ENCODE measurements around the gene NOS1AP.
A peak's percentile ranks its signal among the peaks of the same experiment; 100 is the strongest.
"Not testable (repeated sequence)": the region's sequence is repeated elsewhere in the genome, so short reads cannot be mapped to it uniquely, and the experiment has no call there.

NOS1AP gene

DNA sequence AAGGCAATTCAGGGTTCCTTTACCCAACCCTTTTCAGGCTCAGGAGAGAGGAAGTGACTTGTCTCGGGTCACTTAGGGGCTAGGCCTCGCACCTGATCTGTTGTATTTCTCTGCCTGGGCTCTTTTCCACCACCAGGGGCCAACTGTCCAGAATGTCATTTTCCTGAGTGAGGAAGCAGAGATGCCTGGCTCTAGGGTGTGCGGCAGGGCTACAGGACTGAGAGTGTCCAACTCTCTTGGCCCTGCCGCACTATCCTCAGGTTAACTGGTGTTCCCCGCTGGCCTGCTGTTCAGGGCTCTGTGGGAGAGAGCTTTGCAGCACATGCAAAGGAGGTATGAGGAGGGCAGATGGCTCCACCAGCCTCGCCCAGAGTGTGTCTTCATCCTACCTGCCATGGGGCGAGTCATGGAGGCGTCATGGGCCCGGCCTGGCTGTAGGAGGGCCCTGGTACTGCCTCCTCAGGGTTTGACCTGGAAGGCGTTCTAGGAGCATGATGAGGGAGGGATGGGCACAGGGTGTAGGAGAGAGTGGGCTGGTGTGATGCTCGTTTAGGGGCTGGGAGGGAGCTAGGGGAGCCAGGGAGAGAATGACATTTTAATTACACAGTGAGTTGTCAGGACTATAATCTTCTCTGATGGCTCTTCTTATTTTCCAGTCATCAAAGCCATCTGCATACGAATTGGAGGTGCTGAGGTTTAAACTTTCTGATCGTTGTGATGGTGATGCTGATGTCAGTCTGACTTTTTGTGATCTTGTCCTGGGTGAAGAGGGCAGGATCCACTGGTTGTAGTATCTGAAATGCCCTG is 128.3 kb downstream of the NOS1AP start:
- DNase-seq = no peak

DNA sequence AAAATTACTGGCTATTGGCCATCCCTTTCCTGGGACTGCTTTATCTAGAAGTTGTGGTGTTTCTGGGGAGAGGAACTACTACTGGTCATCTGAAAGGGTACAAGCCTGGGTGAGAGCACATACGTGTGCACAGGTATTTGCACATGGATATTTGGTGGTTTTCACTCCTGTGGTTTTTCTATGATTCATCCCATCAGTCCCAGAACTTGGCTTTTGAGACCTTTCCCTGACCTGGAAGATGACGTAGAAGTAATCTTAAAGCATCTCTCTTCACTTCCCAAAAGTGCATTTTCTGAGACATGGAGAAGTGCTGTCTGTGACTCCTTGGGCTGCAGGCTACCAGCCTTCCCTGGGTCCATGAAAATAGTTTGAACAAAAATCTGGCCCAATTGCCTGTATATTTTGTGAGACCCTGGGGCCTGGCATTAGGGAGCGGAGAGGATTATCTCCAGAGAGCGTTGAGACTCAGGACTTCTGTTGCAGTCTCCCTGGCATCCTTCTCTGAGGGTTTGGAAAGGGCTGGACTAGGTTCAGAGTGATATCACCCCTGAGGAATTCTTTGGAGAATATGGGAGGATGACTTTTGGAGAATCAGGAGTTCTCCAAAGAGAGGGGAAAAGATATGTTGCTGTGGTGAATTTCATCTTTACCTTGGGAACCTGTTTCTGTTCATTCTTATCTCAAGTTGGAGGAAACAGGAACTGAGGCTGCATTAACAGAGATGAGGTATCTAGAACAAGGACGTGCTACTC is 130.8 kb downstream of the NOS1AP start:
- DNase-seq = no peak

DNA sequence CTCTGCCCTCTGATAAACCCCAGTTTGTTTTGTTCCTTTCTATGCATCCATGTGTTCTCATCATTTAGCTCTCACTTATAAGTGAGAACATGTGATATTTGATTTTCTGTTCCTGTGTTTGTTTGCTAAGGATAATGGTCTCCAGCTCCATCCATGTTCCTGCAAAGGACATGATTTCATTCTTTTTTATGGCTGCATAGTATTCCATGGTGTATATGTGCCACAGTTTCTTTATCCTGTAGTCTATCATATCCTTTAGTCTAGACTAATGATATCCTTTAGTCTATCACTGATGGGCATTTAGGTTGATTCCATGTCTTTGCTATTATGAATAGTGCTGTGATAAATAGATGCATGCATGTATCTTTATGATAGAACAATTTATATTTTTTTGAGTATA is 131.6 kb downstream of the NOS1AP start:
- not testable (repeated sequence) for DNase-seq

DNA sequence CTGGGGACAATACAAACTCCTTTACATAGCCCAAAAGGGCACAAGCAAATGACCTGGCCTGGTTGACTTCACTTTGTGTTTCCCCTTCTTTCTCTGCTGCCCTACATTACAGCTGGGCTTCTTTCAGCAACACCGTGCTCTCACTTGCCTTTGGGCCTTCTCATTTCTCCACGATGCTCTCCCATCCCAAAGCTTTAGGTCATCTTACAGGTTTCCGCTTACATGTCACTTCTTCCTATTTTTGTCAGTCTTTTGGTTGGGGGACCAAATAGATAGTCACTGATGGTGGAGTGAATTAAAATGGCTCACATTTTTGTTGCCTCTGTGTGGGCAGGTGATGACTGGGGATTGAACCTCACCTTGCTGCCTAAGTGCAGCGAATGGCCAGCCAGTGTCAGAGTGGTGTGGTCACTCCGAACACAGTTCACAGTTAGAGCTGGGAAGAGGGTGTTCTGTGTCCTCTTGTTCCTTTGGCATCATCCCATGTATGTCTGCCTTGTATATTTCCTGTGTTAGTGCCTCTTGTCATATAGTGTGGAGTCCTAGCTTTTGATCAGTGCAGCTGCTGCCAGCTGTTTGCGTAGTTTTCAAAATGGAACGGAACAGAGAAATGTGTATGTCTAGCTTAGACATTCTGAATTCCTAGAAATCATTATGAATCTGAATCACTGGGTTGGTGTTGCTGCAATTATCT is 134.8 kb downstream of the NOS1AP start:
- no peak for DNase-seq

DNA sequence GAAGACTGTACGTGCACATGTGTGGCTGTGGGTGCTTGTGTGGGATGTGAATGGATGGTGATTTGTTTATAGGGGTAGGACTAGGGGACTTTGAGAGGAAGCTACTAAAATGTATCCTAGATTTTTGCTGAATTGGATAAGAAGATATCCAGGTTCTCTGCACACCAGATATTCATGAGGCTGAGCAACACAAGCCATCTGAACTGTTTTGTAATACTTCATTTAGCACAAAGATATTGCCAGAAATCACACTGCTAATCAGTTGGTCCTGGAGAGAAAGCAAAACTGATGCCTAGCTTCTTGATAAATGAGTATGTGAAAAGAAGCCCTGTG is 135.3 kb downstream of the NOS1AP start:
- no peak for DNase-seq

DNA sequence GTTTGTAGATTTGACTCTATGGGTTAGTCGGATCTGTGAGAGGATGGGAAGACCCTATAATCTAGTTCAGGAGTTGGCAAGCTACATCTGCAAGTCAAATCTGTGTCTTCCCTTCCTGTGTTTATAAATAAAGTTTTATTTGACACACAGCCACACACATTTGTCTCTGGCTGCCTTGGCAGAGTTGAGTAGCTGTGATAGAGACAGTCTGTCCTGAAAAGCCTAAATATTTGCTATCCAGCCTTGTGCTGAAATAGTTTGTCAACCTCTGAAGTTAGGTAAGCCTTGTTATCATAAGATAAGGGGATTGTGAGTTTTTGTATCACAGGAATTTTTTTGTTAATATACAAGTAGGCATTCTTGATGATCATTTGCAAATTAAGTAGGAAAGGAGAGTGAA is 136.8 kb downstream of the NOS1AP start:
- no peak for DNase-seq

DNA sequence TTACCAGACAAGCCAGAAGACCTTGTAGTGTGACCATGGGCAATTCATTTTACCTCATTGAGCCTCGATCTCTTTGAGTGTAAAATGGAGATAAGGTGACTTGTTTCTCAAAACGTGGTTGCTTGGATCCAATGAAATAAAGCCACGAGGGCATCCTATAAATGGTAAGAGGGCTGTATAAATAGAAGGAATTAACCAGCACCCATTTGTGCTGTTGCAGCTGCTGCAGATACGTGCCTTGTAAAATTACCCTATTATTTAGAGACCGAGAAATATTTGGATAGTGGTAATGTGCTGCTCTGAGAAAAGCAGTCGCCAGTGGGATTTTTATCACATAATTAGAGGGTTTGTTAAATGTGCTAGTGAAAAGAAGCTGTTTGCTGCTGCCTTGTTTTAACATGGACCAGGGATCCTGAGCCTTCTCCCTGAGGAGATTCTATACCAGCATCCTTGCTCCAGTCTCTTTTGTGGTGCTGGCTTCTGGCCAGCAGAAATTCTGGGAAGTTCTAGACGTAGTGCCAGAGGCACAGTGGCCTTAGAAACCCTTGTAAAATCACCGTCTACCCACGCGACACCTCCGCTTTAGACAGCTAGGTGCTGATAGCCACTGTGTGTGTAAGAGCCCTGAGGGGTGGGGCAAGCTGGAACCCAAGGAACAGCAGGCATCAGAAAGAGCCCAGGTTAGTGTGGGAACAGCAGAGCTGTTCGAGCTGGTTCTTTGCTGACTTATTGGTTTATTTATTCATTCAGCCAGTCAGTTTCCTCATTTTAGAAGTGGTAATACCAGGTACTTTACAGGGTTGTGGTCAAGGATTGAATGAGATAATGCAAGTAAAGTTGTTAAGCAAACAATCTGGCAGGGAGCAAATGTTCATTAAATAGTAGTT is 137.5 kb downstream of the NOS1AP start:
- DNase-seq = peak; percentile 38

DNA sequence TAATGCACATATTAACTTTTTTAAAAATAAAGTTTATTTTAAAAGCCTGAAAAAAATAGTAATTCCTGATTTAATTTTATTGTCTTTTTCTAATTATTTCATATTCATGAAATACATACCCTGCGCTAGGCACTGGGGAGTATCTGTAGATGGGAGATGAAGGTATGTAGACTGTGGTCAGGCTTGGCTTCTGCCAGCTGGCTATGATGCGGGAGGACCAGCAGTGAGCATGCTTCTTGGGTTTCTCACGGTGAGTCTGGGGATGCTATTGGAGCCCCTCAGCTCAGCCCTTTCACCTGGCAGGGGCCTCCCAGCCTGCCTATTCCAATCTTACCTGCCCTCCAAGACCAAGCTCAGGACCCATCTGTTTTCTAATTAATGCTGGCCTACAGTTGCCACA is 138.4 kb downstream of the NOS1AP start:
- no peak for DNase-seq

DNA sequence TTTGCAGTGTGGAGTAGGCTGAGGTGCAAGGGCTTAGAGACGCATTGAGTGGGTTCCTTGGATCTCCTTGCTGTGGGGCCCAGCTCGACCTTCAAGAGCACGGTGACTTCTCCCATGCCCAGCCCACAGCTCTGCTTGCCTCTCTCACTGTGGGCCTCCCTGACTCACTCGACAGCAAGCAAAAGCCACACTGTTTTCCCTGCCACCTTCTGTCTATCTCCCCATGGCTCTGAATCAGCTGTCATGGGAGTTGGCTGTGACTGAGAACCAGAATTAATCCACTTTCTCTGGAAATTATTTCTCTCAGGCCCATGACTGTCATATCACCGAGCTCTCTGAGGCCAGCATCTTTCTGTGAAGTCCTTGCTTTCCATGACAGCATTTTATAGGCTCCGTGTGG is 140.7 kb downstream of the NOS1AP start:
- DNase-seq = no peak

DNA sequence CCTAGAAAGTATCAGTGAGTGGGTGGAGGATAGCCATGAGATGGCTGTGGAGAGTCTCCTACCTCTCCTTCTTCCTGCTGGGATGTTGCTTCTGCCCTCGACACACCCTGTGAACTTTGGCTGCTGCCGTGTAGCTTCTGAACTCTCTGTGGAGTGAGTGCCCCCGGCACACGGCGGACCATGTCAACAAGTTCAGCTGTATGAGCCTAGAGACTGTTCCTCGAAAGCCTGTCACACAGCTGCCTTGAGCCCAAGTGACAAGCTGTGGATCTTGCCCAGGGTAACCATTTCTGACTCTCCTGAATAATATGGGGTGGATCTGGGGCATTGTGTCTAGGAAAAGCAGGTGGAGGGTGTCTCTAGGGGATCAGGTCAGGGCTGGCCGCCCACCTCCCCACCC is 143.2 kb downstream of the NOS1AP start:
- no peak for DNase-seq

DNA sequence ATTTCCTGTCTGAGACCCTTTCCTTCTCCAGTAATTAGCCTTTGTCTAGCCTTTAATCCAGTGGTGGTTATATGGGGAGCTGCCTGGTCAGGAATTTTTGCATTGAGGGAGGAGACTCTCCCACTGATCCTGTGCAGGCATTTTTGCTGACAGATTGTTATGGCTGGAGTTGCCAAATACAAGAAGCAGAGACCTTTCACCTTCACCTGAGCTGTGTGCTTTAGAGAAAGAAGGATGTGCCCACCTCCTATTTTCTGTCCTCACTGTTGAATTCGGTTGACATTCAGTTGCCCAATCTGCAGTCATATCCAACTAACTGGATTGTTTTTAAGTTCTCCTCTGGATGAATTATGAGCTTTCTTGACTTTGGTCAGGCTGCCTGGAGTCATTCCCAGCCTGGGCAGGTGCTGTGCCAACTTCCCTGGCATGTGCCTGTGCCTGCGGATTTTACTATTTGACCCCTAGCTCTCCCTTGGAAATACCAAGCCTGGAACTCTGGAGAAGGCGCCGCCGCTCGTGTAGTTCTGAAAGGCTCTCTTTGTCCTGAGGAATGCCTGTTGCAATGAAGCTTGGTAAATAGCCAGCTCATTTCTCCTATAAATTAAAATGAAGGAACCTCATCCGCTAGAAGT is 143.9 kb downstream of the NOS1AP start:
- DNase-seq = no peak

DNA sequence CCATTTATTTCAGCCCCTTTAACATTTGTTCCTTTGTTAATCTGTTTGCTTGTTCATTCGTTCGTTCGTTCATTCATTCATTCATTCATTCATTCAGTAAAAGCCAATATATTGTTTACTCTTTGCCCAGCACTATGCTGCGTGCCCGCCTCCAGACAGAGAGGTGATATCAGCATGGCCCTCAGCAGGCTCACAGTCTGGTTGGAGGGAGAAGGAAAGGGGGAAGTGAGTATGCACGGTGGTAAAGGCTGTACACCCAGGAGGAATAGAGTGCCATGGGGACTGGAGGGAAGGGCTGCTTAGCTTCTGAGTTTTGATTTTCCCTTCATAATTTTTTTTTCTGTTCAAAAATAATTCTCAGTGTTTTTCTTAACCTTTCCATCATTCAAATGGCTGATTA is 144.7 kb downstream of the NOS1AP start:
- DNase-seq = no peak

DNA sequence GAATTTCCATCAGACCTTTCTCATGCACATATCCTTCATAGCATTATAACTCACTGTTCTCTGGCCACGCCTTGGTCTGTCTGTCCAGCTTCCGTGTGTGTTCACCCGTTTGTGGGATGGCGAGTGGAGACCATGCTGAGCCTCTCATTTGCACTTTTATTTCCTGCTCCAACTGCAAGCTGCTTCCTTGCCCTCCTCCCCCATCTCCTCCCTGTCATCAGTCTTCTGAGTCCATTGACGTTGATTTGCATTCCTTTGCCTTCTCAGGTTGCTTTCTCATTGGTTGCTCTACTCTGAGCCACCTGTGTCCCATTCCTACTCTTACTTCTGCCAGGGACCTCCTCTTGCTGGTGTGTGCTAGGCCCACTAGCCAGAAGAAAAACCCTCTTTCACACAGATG is 146.4 kb downstream of the NOS1AP start:
- peak; percentile 91 for DNase-seq

DNA sequence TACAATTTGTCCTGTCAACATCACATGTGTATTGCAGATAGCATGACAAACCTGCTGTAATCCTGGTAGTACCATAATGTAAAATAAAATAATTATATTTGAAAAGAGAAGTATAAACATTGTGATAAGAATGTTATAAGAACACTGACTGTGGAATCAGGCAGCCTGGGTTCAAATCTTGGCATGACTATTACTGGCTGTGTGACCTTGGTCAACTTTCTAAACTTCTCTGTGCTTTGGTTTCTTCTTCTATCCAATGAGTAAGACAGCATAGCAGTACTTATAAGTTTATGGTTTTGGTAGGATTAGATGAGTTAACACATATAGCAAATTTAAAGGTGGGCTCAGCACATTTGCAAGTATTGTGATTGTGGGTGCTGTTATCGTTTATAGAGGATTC is 147.1 kb downstream of the NOS1AP start:
- DNase-seq = no peak

DNA sequence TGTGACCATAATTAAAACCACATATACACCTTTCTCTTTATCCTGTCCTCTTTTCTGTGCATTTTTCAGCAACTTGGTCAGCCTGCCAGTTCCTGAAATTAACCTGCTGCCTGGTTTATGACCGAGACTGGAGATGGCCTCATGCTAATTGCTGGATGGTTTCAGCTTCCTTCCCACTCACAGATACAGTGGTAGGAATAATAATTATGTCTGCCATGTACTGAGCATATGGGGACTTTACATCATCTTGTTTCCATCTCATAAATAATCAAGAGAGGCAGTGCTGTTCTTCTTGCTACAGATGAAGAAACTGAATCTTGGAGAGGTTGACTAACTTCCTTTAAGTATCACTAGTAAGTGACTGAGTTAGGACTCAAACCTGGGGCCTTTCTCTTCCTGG is 148.2 kb downstream of the NOS1AP start:
- DNase-seq = no peak

DNA sequence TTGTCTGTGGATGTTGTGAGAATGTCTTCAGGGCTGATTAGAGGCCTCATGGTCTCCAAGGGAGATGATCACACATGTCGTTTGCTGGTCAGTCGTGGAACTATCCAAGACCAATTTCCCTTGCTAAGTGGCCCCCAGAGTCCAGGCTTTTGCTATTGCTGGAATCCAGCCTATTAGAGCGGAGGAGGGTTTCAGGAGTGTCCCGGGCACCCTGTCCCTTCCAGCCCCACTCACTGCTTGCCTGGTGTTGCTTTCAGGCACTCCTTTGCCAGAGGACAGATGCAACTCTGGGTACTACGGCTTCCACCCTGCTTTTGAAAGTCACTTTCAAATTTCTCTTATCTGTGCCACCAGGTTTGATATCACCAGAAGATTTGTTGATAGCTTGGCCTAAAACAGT is 149.1 kb downstream of the NOS1AP start:
- DNase-seq = no peak

DNA sequence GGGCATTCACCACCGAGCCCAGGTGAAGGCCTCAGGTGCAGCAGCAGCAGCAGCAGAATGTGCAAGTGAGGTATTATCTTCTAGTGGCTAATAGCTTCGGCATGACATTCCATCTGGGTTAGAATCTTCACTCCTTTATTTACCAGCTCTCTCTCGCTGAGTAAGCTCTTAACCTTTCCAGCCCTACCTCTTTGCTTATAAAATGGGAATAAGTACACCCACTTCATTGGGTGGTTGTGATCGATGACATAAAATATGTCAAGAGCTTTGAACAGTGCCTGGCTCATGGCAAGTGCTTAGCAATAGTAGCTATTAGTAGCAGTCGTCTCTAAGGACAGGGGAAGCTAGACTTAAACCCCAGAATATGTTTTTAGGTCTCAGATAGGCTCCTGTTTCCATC is 149.5 kb downstream of the NOS1AP start:
- no peak for DNase-seq

DNA sequence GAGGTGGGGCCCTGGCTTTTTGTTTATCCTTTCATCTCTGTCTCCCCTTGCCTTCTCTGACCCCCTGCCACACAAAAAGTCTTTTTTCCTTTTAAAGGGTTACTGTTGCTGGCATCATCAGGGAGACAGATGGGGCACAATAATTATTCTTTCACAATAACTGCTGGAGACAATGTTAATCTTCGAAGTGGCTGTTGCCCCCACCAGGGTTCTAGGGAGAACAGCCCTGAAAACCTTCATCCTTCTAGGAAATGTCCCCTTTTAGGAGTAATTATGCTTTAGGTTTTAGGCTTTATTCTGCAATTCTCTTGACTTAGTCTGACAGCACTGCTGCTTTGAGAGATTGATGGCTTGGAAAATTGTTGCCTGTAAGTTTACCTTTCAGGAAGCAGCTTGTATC is 150.0 kb downstream of the NOS1AP start:
- no peak for DNase-seq

DNA sequence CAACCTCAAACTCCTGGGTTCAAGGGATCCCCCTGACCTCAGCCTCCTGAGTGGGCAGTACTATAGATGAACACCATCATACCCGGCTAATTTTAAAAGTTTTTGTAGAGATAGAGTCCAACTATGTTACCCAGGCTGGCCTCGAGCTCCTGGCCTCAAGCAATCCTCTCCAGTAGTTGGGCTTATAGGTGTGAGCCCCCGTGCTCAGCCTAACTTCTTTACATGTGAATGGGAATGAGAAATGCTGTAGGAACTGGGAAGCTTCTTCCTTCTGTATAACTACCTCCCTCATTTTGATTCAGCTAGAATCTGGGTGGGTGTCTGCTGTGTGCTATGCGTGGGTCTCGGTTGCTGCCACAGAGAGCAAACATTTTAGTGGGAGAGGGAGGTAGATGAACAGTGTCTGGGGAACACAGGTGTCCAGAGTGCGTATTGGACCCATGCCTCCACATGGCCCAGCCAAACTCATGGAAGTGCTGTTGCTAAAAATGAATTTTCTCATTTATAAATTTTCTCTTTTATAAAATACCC is 150.6 kb downstream of the NOS1AP start:
- DNase-seq = no peak

DNA sequence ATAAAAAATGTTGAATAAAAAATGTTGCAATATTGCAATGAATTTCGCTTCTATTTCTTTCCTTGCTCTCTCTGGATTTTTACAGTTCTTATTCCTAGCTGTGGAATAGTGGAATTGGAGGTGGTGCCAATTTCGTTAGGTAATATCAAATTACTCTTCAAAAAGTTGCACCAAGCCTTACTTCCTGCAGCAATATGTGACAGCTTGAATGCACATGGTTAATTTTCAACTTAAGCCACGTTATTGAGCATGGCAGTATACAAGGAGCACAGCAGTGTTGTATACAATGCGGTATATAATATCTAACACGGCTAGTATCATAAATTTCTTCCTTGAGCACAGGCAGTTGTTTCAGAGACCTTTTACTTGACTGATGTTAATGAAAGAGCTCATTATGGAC is 152.5 kb downstream of the NOS1AP start:
- no peak for DNase-seq

DNA sequence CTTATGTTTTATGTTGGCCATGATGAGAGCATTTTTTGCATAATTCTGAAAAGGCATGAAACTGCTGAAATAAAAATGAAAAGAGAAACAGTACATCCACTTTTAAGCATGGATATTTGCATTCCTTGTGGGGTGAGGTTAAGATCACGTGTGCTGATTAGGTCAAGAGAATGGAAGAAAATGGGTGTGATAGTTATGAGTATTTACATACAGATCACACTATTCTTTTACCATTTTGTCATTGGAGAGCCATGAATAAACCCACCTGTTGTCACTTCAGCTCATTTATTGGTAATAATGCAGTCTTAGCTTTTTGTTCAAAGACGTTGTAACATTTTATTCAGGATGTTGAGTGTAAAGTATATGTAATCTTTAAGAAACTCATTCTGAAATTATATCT is 153.2 kb downstream of the NOS1AP start:
- DNase-seq = no peak

DNA sequence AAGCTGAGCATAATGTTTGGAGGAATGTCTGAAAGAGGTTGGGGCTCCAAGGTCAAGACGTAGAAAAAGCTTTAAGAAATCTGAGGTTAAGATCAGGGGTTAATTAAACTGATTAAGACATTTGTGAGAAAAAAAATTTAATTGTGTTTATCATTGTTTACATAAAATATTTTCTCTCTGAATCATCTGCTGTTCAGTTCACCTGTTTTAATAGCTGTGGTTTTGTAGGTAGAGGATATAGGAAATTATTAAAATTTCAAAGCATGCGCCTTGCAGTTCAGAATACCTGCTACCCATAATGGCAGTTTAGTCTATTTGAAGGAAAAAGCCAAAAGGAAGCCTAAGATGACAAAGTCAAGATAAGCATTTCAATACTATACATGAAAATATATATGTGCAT is 154.0 kb downstream of the NOS1AP start:
- DNase-seq = no peak
